ENCODE data around the gene TTF1.
"Not testable (repeated sequence)": the region's sequence is repeated elsewhere in the genome, so short reads cannot be mapped to it uniquely, and the experiment has no call there.

The TTF1 gene

DNA sequence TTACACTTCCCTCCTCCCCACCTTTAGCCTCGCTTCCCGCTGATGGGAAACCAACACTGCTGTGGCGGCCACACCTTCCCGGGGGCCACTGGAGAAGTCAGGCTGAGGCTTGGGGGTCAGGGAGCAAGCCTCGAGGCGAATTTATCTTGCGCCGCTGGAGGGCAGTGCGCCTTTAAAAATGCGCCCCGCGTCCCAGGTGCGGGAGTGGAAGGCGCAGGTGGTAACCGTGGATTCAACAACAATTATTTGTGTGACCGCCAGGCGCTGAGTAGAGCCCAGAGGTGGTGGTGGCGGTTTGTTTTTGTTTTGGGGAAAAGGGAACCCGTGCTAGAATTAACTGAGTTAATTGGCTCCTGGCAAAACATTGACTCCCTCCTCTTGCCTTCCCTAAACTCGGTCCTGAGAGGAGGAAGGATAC, 4.5 kb upstream of the TTF1 start:
- DNase-seq (ENCODE audit: low spot score): peak; percentile 29

GRCh38 chr9:132410642-132411041, 4.0 kb upstream of the TTF1 start:
- no peak for DNase-seq (ENCODE audit: low spot score)

DNA sequence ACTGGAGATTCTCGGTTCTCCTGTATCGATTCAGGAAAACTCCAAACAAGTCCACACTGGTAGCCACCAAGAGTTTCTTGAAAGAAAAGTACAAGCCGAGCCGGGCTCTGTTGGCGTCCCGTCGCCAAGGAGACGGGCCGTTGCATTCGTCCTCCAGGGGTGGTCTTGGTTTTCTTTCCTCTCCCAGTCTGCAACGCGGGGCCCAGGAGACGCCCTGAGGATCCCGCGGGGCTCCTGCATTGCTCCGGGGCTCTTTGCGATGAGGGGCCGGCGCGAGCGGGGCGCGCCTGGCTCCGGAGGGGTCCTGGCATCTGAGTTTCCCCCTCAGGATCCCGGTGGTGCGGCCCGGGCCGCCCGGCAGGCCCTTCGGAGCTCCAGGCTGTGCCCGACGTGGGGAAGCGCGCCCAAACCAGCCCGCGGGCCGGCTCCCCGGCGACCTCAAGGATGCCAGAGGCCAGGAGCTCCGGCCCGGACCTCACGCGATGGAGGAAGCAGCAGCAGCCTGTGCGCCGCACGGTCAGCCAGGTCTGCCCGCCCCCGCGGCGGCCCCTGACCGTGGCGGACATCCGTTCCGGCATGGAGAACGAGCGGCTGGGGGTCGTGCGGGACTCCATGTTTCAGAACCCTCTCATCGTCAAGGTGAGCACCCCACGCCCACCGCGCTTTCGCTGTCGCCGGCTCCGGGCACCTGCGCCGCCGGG, 3.3 kb upstream of the TTF1 start, which contains the start of gene CFAP77:
Gene CFAP77 (plus strand): TSS at position 384 of the 701 bp plus-strand sequence. CDS start 61 bp downstream, at position 445.
- DNase-seq (ENCODE audit: low spot score): peak; percentile 81

- DNase-seq (ENCODE audit: low spot score): no peak
These were observed 1.9 kb upstream of the TTF1 start for GRCh38 chr9:132408521-132408920.

DNA sequence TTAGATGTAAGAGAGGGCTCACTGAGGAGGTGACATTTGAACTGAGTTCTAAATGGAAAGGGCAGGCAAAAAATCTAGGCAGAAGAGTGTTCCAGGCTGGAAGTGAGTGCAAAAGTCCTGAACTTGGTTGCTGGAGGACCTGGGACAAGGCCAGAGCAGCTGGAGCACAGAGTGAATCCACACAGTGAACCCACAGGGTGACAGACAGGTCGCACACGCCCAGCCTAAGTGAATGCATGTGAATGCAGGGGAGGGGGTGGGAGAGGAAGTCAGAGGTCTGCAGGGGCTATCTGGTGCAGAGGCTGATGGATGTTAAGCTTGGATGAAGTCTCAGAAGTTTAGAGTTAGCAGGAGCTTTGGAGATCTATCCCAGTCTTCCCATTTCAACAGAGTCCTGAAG, 556 bp upstream of the TTF1 start:
- DNase-seq (ENCODE audit: low spot score): no peak

DNA sequence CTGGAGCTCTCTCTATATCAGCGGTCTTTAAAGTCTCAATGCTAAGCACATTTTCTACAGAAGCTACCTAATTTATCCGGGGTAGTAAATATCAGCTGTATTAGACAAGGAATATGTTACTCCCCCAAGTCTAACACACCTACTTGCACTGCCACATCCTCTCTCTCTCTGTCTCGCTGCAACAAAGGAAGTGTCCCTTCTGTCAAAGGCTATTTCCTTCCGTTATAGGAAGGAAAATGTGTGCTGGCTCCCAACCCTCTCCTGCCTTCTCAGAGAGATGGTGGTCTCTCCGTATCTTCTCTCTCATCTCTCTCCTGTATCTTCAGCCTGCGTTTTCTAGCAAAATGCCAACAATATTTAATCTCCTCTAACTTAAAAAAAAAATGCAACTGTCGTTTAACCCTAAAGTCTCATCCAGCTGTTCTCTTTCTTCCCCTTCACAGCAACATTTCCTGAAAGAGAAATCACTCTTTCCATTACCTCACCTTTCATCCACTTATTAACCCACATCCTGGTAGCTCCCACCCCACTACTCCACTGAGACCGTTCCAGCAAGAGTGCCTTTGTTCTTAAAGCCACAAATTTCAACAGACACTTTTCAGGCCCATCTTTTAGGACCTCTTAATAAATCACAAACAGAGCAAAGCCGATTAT, 2.3 kb downstream of the TTF1 start:
- DNase-seq (ENCODE audit: low spot score): no peak

DNA sequence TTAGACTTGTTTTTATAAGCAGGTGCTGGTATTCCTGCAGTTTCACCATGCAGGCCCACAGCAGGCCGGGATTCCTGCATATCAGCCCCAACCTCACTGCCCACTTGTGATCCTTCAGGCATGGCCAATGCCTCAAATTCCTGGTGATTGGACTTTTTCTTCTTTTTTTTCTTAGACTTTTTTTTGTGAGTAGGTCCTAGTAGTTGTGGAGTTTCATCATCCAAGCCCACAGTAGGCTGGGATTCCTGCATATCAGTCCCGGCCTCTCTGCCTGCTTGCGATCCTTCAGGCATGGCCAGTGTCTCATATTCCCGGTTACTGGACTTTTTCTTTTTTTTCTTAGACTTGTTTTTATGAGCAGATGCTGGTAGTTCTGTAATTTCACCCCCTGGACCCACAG, 4.8 kb downstream of the TTF1 start:
- DNase-seq (ENCODE audit: low spot score): no peak

- no peak for DNase-seq (ENCODE audit: low spot score)
These were observed 11.1 kb downstream of the TTF1 start for GRCh38 chr9:132395560-132395959.

DNA sequence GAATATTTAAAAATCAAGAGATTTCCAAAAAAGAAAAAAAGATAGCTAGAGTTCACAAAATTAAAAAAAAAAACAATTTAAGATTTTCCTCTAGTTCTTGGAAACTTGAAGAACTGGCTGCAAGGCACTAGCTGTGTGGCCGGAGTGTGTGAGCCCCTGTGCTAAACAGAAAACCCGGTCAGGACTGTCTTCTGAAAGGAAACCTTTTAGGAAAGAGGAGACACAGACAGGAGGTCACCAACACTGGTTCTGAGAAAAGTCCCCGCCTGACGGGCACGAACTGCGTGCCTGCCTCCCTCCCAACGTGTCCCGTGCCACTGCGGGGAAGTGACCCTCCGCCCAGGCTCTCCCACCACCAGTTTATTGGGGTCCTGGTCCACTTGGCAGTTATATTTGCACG, 15.2 kb downstream of the TTF1 start:
- no peak for DNase-seq (ENCODE audit: low spot score)

DNA sequence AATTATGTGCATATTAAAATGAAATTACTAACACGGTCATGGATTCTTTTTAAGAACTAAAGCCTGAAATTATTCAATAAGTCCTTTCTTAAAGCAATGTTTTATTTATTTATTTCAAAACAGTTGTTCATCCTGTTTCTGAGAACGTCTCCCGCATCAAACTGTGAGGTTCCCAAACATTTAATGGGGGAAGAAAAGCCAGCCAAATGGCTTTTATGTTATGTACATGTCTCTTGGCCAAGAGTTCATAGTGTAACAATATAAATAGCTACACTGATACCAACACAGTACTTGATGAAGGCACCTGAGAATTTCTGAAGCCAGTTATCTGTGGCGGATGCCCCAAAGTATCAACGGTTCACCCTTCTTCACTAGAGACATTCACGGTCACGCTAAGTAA, 15.7 kb downstream of the TTF1 start:
- DNase-seq (ENCODE audit: low spot score): no peak

DNA sequence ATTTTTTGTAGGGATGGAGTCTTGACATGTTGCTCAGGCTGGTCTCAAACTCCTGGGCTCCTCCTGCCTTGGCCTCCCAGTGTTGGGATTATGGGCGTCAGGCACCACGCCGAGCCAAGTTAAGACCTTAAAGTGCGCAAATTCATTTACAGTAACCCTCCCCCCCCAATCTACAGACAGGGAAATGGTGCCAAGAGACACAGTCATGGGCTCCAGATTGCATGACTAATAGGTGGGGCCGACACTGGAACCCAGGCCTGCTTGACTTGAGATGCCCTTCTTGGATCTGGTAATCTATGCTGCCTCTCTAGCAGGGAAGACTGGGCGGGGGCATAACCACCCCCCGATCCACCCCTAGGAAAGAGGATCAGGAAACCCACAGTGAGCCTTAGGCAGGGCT, 19.5 kb downstream of the TTF1 start:
- DNase-seq (ENCODE audit: low spot score): no peak

DNA sequence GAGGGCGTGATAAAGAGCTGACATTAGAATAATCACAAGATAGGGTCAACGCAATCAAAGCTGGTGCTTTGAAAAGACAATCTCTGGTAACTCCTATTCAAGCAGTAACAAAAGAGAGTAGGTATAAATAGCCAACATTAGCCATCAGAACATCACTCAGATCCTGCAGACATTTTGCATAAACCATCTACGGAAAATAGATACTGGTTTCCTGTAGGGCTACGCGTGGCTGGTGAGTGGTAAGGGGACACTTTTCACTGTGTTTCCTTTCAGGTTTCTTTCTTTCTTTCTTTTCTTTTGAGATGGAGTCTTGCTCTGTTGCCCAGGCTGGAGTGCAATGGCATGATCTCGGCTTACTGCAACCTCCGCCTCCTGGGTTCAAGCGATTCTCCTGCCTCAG, 22.3 kb downstream of the TTF1 start:
- no peak for DNase-seq (ENCODE audit: low spot score)

DNA sequence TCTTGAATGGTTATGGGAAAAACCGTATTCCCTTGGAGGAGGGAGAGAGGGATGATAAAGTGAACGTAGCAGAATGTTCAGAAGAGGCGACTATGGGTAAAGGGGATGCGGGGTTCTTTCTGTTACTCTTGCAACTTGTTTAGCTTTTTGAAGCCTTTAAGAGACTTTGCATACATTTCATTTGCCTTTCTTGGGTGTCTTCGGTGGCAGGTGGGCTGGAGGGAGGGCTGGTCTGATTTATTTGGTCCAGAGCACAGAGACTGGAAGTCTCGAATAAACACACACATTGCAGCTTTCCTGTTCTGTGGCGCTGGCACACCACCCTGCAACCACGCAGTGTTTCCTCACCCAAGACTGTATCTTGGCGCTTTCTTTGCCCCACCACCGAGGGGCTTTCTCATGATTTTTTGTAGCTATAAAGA, 23.2 kb downstream of the TTF1 start:
- DNase-seq (ENCODE audit: low spot score): no peak

DNA sequence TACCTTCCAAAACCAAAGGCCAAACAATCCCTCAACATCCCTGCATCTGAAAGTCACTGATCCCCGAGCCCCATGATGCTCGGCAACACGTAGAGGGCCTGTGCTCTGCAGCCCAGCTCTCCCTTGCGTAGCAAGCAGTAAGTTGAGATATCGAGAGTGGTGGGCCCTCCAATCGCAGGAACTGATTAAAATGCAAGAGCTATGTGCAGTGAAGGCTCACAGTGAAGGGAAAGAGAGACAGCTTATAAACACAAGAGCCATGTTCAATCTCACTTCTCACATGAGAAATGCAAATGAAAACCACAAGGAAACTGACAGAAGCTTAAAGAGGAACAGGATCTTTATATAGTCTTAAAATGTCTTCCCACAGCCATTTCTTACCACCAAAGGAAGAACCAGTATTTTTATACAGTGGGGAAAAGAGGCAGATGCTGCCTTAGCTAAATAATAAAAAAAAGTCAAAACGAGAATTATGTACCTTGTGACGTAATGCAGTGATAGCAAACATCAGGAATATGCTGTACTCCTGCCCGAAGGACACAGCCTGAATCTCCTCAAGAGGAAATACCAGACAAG, 24.6 kb downstream of the TTF1 start:
- DNase-seq (ENCODE audit: low spot score): no peak

GRCh38 chr9:132378416-132378815, 28.2 kb downstream of the TTF1 start:
- DNase-seq (ENCODE audit: low spot score): not testable (repeated sequence)

- not testable (repeated sequence) for DNase-seq (ENCODE audit: low spot score)
These were observed 28.9 kb downstream of the TTF1 start for GRCh38 chr9:132377769-132378168.

- no peak for DNase-seq (ENCODE audit: low spot score)
These were observed 34.2 kb downstream of the TTF1 start for GRCh38 chr9:132372177-132373095.

DNA sequence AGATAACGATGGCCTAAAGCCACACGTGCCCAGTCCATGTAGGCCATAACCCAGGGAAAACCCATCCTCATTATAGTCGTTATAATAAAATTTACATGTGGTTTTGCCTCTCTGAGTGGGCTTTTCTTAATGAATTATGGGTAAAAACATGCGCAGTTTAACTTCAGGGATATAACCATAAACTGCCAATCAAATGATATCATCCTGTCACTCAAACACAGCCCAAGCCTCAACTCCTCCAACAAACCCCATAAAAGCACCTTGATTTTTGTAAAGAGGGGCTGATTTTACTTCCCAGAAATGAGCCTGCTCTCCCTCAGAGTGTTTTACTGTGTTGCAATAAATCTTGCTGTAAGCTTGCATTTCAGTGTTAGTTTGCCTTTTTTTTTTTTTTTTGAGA, 36.0 kb downstream of the TTF1 start:
- DNase-seq (ENCODE audit: low spot score): no peak

DNA sequence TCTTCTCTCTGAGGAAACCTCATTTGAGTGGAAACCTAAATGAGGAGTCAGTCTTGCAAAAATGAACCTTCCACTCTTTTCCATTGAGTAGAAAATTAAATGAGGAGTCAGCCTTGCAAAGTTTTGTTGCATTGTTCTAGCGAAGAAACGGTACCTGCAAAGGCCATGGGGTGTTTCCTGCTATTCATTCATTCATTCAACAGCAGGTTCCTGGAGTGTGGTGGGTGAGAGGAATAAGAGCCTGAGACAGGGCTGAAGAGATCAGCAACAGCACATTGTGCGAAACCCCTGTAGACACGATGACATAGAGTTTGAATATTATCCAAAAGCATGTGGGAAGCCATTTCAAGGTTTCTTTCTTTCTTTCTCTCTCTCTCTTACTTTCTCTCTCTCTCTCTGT, 37.2 kb downstream of the TTF1 start:
- no peak for DNase-seq (ENCODE audit: low spot score)

GRCh38 chr9:132367613-132368313, 38.9 kb downstream of the TTF1 start:
- no peak for DNase-seq (ENCODE audit: low spot score)

DNA sequence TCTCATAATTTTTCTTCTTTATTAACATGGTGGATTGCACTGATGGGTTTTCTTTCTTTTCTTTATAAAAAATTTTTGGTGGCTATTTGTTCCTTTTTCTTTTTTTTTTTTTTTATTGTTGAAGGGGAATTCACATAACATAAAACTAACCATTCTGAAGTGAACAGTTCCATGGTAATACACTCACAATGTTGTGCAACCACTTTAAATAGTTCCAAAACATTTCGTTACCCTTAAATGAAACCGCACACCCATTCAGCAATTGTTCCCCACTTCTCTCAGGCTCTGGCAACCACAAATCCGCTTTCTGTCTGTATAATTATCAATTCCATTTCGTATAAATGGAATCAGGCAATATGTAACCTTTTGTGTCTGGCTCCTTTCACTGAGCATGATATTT, 40.2 kb downstream of the TTF1 start:
- no peak for DNase-seq (ENCODE audit: low spot score)

DNA sequence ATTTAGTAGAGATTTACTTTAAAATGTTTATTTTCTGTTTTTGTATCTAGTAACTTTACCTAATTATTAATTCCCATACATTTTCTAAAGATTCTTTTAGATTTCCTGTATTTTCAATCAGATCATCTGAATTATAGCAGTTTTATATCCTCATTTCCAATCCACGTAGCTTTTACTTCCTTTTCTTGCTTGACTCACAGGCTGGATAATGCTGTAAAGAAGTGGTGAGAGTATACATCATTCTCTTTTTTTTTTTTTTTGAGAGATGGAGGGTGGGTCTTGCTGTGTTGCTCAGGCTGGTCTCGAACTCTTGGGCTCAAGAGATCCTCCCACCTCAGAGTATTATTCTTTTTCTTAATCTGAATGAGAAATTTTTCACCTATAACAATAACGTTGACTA, 40.7 kb downstream of the TTF1 start:
- no peak for DNase-seq (ENCODE audit: low spot score)

Measured in hepatic stellate cell (primary cell).